Measurements from ENCODE around the gene CNOT2.

GRCh38 chr12:70221626-70222025 lies 21.6 kb upstream of the CNOT2 start:
- TF ChIP-seq CTCF (IDR thresholded peaks at IDR 0.05; ENCODE audit: insufficient read depth, low read depth, low read length) (no peak), EZH2 (IDR thresholded peaks at IDR 0.05; ENCODE audit: insufficient read depth, low read length) (no peak)

All from astrocyte (in vitro differentiated cells and primary cell).